HG03139 (cell line): Measurements from ENCODE around the gene HAND1.
A peak's percentile ranks its signal among the peaks of the same experiment; 100 is the strongest.

ENCODE experiments used
- ATAC-seq: cut with Tn5 transposase; IDR thresholded peaks from one replicate; pipeline ENCODE4 v1.9.1; 2021; ENCODE audit not compliant: unreplicated experiment

HAND1 gene

GRCh38 chr5:154461531-154461930 is 16.5 kb downstream of the HAND1 start:
- no peak for ATAC-seq

GRCh38 chr5:154460172-154460571 is 17.9 kb downstream of the HAND1 start:
- no peak for ATAC-seq

GRCh38 chr5:154459015-154459414 is 19.0 kb downstream of the HAND1 start:
- ATAC-seq: no peak

GRCh38 chr5:154456540-154456939 is 21.5 kb downstream of the HAND1 start:
- ATAC-seq: no peak

- no peak for ATAC-seq
Measured at GRCh38 chr5:154455585-154455984, 22.4 kb downstream of the HAND1 start.

- no peak for ATAC-seq
Measured at GRCh38 chr5:154451957-154452356, 26.1 kb downstream of the HAND1 start.

GRCh38 chr5:154449786-154450185 is 28.2 kb downstream of the HAND1 start:
- no peak for ATAC-seq

- no peak for ATAC-seq
Measured at GRCh38 chr5:154447089-154447725, 30.8 kb downstream of the HAND1 start.

GRCh38 chr5:154446195-154447088 is 31.6 kb downstream of the HAND1 start:
- peak; percentile 10 for ATAC-seq

GRCh38 chr5:154445422-154446194 is 32.4 kb downstream of the HAND1 start, which contains the start of gene SAP30L:
Gene SAP30L, plus strand, starts transcription at chr5:154445997. Its CDS starts 608 bp downstream, at chr5:154446605.
- ATAC-seq: peak; percentile 86

- peak; percentile 7 for ATAC-seq
Measured at GRCh38 chr5:154444556-154445421, 33.2 kb downstream of the HAND1 start.

- no peak for ATAC-seq
Measured at GRCh38 chr5:154442801-154443200, 35.2 kb downstream of the HAND1 start.

GRCh38 chr5:154440540-154440939 is 37.5 kb downstream of the HAND1 start:
- no peak for ATAC-seq

GRCh38 chr5:154437281-154437965 is 40.6 kb downstream of the HAND1 start:
- ATAC-seq: no peak

GRCh38 chr5:154435226-154435625 is 42.8 kb downstream of the HAND1 start:
- ATAC-seq: no peak

- ATAC-seq: no peak
Measured at GRCh38 chr5:154430961-154431630, 46.9 kb downstream of the HAND1 start.

- ATAC-seq: no peak
Measured at GRCh38 chr5:154430466-154430865, 47.6 kb downstream of the HAND1 start.

GRCh38 chr5:154429341-154429740 is 48.7 kb downstream of the HAND1 start:
- no peak for ATAC-seq

GRCh38 chr5:154428208-154428607 is 49.8 kb downstream of the HAND1 start:
- ATAC-seq: no peak
